ENCODE data around the gene CLDN22.
"Not testable (repeated sequence)": the region's sequence is repeated elsewhere in the genome, so short reads cannot be mapped to it uniquely, and the experiment has no call there.

Gene CLDN22

DNA sequence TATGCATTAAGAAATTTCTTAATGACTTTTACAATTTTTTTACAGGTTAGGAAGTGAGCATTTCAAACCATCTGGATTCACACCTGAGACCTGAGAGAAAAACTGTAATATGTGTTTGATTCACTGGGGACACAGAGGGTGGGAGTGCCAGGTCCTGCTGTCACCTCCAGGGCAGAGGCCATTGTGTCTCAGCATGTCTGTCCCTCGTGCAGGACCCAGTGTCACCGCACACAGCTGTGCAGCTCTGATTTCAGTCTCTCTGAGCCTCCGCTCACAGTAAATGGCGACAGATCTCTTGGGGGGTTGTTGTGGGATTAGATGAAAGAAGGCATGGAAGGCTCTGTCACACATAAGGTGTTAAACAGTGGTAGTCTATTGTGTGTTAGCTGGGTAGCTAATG lies 25.2 kb upstream of the CLDN22 start:
- no peak for DNase-seq

DNA sequence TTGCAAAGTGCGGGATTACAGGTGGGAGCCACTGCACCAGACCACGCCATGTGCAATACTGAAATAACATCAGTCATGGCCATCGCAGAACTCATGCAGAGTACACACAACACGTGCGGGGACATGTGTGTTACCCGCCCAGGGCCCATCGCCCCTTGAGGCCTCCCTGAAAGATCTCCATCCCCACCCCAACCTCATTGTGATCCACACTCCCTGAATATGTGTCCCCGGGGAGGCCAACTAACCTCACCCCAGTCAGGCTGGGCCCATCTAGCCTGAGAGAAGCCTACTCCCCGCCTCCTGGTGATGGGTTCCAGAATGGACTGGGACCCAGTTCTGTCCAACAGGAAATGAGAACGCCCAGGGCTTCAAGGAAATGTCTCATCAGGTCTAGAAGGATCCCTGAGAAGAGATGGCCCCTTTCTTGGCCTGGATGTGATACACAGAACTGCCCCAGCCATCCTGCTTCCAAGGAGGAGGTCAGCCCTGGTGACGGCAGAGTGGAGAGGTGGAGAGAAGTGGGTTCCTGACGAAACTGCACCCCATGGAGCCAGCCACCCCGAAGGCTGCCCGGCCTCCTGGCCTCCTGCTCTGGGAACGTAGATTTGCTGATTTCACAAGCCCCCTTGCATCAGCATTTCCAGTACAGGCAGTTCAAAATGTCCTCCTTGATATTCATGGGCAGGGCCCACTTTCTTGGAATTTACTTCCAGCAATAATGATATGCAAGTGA lies 24.6 kb upstream of the CLDN22 start:
- DNase-seq: no peak

DNA sequence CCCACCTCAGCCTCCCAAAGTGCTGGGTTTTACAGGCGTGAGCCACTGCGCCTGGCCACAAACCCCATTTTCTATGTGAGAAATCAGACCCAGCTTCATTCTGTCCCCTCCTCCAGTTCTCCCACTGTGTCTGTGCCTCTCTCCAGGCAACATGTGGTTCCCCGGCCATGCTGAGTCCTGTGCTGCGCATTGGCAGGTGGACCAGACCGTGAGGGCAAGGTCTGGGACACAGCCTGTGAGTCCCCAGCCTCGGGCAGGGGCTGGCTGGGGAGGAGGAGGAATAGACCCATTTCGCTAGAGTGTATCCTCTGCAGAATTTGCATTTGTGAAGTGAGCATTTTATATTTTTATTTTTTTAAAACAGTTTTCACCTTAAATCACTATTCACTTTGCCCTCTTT lies 23.7 kb upstream of the CLDN22 start:
- DNase-seq: no peak

DNA sequence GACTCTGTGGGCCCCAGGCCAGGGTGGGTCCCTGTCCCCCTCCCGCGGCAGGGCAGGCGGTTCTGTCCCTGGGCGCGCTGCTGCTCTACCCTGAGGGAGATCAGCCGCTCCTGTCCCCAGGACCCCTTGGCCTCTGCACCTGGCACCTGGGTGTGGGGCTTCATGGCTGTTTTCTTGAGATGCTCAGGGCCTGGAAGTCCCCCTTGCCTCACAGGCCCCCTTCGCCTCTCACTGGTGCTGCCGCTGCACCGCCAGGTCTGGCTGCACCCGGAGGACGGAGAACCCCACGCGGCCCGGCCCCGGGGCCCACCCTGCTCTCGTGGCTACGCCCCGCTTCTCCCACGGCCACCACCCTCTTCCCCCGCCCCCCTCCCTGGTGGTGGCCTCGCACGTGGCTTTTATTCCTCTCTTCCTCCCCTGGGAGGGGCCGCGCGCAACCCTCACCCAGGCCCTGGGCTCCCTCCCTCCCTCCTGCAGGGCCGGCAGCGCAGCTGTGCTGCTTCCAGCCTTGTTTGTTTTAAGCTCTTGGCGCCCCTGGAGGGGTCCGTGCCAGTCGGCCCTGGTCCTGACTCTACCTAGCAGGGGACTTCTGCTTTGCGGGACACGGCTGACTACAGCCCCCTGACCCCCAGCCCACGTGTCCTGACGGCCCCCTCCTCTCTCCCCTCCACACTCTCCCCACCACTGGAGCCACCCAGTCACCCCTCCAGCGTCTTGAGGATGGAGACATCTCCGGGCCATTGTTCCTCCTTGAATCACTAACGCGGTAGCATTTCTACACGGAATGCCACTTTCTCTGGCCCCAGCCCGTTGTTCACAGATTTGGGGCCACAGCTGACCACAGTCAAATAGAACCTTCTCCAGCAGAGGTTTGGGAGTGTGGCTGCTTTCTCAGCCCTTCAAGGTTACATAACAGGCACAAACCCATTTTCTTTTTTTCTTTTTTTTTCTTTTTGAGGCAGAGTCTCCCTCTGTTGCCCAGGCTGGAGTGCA lies 22.8 kb upstream of the CLDN22 start:
- DNase-seq: no peak

DNA sequence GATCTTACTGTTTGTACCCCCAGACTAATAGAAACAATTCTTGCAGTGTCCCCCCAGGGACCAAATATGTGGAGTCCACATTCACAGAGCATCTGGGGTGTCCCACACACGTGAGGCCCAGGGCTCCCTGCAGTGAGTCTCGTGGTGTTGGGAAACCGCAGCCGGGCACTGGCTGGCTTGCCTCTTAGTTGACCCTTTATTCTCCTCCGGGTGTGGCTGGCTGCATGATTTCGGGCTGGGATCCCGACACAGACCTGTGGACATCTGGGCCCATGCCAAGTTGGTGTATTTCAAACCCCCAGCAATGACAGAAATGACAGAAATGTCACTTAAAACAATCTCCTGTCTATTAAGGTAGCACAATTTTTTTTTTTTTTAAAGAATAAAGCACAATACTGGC lies 17.8 kb upstream of the CLDN22 start:
- no peak for DNase-seq

DNA sequence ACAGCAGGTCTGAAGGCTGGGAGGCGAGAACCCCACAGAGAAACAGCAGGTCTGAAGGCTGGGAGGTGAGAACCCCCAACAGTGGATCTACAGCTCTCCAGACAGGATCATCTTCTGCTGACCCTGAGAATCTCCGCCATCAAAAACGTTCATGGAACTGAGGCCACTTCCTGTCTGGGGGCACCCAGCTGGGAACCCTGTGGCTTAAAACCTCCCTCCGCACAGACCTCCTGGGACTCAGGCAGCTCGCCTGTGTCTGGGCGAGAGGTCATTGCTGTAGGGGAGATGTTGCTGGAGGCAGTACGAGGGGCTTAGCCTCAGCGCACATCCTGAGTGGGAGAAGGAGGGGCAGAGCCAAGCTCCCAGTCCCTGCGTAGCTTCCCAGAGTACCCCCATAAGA lies 17.3 kb upstream of the CLDN22 start:
- DNase-seq: no peak

DNA sequence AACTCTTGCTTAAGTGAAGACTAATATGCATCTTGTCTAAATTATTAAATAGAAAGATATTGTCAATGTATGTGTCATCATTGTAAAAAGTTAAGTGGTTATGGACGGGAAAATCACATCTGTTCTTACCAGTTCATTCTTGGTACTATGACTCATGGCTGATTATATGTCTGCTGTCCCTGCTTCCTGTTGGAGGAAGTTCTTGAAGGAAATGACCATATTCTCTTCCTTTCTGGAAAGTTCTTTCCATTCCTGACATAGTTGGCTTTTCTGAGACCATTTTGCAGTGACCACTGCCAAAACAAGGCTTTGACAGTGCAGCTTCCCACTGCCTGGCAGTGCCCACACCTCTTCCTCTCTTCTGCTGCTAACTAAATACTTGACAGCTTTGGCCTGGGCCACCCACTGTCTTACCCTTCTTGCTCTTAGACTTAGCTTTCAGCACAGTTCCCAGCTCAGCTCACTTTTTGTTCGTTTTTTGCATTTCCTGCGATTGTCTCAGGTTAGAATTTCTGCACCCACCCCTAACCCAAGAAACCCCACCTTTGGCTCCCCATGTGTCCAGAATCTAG lies 15.4 kb upstream of the CLDN22 start:
- DNase-seq: no peak

DNA sequence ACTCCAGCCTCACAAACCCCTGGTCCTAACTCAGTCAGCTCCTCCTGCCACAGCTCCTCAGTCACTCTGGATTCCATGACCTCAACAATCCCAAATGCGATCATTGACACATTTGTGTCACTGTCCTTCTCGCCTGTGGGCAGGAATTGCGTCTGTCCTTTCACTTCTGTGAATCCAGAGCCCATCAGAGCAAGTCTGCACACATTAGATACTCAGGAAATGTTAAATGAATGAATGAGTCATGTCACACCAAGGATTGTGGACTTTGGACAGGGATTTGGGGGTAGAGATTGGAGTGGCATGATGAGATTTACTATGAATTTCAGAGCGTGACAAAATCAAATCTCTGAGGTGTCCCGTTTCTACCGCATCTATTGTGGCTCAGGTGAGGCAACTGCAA lies 13.9 kb upstream of the CLDN22 start:
- no peak for DNase-seq

DNA sequence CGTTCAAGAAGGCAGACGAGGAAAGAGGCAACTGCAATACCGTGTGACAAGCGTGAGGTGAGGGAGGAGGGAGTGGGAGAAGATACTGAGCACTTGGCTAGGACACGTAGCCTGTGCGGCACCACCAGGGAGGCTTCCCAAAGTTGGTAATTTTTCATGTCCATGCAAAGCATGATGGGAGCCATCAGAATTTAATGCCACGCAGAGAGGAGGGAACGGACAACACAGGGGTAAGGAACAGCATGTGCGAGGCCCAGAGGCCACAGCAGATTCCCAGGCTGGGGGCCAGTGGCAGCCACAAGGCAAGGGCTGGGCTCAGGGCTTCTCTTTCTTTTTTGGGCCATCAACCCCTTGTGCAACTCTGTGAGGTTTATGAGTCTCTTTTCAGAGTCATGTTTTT lies 13.1 kb upstream of the CLDN22 start:
- DNase-seq: no peak

DNA sequence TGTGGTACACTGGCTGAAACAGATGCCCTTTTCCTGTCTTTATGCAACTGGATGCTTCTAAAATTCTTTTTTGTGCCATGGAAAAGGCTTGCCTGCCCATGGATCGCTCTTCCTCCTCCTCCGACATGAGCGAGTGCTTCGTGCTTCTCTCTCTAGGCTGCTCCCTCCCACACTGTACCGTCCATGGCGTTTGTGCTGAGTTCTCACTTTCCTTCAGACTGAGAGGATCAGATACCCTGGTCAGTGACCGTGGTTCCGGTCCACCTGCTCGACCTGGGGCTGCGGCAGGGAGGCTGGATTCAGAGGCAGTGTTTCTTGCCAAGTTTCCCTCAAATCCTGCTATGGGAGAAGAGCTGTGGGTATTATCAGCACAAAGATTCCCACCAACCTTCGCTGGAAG lies 12.4 kb upstream of the CLDN22 start:
- no peak for DNase-seq

DNA sequence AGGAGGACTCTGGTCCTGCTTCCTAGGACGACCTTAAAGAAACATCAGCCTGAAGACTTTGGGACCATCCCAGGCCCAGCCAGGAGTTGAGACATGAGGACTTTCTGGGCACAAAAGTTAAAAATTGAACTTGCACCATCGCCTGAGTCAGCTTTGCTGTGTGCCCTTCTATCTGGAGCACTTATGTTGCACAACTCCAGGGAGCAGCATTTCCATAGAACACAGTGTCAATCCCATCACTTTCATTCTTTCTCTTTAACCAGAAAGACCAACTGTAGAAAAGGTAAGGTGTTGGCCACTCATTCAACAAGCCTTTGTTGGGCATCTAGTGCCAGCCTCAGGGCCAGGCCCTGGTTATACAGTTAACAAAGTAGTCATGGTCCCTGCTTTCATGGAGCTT lies 10.8 kb upstream of the CLDN22 start:
- no peak for DNase-seq

DNA sequence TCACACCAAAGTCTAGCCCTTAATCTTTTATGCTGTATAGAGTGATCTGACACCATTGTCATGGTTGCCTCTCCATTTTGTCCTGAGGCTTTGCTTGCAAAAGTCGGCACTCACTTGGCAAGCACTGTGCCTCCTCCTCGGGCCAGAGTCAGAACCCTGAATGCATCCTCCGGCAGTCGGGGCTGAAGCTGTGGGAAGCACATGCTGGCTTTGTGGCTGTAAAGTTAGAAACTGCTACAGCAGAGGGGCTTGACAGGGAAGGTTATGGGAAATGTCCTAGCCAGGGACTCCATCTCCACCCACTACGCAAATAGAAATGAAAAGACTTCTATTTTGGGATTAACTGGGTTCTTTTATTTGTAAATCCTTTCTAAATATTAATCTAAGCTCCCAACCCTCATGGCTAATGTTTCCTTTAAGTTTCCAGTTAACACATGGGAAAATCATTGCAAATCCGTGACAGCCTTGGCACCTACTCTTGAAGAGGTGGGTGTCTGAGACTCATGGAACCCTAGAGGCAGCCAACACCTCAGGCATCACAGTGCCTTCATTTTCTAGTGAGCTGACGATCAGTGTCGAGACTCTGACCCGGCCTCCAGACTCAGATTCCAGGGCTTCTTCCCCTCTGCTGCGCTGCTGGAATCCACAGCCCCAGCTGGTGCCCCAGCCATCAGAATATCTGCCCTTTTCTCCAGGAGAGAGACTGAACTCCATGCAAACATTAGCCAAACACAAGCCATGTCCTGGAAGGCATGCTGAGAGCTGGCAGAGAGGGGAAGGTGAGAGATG lies 10.1 kb upstream of the CLDN22 start:
- no peak for DNase-seq

DNA sequence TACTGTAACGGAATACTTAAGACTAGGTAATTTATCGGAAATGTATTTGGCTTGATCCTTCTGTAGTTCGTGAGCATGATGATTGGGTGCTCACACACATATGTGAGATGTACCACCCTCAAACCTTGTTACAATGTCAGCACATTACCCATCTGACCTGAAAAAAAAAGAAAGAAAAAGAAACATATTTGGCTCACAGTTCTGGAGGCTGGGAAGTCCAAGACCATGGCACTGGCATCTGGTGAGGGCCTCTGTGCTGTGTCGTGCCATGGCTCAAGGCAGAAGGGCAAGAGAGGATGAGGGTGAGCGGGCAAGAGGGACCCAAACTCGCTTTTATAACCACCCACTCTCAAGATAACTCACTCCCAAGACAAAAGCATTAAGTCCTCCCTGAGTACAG lies 9.2 kb upstream of the CLDN22 start:
- DNase-seq: no peak

DNA sequence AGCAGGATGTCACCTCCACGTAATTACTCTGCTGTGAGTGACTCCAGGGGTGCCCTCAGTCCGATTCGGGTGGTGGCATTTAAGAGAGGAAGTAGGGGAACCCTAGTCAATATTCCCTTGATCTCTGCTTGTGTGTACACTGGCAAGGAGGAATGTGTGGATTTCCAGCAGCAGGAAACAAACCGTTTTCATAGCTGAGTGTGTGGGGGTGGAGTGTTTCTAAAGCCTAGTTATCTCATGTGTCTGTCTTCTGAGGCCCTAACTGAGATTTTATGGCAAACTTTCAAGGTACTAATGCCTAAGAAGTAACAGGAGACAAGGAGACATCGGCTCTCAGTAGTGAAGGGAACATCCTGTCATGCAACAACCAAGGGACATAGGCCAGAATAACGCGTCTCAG lies 8.8 kb upstream of the CLDN22 start:
- DNase-seq: no peak

DNA sequence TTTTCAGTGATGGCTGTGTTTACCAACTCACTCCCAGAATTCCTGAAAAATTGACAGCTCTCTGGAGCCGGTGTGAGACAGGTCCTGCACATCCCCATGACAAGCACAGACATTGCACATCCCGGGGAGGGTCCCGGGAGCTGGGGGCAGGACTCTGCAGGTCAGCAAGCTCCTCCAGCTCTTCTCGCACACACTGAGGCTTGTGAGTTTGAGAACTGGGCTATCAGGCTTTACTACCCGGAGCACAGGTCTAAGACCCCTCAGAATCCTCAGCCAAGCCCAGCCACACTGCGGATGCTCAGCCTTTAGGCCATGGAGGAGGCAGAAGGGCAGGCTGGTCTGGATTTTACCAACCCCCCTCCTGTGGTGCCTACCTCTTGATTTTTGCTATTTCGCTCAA lies 7.8 kb upstream of the CLDN22 start:
- no peak for DNase-seq

DNA sequence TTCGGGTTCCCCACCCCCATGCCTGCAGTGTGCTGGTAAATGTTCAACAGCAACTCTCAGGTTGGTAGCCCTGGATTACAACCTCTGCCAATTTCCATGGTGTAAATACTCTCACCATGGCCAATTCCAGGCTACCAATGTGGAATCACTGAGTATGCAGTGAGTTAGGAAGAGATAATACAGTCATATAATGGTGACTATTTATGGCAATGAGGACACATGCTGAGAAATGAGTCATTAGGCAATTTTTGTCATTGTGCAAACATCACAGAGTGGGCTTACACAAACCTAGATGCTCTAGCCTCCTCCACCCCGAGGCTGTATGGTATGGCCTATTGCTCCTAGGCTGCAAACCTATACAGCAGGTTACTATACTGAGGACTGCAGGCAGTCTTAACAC lies 6.8 kb upstream of the CLDN22 start:
- no peak for DNase-seq

DNA sequence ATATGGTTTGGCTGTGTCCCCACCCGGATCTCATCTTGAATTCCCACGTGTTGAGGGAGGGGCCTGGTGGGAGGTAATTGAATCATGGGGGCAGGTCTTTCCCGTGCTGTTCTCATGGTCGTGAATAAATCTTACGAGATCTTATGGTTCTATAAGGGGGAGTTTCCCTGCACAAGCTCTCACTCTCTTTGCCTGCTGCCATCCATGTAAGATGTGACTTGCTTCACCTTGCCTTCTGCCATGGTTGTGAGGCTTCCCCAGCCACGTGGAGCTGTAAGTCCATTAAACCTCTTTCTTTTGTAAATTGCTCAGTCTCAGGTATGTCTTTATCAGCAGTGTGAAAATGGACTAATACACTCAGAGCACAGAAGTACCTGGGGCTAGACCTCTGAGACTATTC lies 6.3 kb upstream of the CLDN22 start:
- not testable (repeated sequence) for DNase-seq

DNA sequence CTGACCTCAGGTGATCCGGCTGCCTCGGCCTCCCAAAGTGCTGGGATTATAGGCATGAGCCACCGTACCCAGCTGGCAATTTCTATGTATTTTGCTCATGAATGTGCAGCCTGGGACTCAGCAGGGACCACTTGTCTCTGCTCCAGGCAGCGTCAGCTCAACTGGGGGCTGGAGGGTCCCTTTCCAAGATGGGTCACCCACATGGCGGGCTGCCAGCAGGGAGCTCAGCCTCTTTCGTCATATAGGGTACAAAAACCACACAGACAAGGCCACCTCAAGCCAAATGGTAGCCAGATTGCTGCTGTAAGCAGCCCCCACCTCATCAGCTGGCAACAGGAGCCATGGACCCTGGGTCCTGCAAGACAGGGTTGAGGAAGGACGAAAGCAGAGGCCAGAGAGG lies 4.5 kb upstream of the CLDN22 start:
- DNase-seq: no peak

DNA sequence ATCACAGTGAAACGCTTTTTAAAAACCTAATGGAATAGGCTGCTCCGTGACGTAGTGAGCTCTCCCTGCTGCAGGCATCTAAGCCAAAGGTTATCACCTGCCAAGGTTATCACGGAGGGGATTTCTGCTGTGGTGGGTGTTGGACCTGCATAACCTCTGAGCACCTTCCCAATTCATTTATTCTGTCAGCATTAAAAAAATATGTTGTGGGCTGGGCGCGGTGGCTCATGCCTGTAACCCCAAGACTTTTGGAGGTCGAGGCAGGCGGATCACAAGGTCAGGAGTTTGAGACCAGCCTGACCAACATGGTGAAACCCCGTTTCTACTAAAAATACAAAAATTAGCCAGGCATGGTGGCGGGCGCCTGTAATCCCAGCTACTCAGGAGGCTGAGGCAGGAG lies 4.0 kb upstream of the CLDN22 start:
- not testable (repeated sequence) for DNase-seq

DNA sequence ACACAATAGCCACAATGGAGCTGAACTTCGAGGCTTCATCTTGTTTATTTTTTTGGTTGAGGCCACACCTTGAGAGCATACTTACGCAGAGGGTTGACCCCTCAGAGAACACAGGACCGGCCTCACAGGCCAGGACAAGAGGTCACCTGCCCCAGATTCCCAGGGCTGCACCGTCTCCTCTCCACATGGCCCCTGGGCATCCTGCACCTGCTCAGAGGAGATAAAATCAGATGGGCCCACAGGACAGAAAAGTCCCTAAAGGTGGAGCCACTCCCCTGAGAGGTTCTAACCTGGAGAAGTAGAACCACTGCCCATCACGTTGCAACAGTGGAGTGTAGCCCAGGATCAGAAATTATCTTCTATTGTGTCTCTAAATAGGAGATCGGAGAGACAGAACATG lies 3.2 kb upstream of the CLDN22 start:
- DNase-seq: no peak

DNA sequence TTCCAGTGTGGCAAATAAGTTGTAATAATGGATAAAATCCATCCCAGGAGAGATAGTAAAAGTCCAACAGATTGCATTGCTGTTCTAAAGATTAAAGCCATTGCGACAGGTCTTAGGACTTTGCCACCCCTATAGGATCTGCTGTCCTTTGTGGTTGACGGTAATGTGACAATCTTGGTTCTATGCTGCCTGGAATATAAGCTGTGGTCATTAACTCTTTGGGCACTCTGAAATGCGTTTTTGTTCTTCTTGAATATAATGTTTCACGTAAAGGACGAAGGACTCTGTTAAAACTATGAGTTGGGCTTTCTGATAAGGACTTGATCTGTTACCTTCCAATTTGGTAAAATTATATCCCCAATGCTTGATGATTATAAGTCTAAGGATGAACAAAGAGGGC lies 2.2 kb upstream of the CLDN22 start, which contains the start of gene CLDN24:
CLDN24 (minus strand) TSS at position 101 of the 400 bp plus-strand sequence; CDS start at position 101, 0 bp downstream.
- DNase-seq: no peak

DNA sequence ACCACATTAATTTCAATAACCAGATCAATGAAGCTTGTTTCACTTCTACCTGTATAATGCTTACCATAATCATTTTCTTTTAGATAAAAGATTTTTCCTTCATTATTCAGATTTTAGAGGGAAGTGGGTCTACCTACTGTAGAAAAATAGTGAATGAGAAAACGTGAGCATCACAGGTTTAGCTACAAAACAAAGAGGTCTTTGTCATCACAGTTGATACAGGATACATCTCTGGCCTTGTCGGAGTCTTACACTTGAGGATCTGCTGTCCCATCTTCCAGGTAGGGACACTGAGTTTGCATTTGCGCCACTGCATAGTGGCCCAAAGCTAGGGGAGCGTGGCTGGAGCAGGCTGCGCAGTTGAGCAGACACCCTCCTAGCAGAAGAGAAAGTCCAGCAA lies 1.4 kb upstream of the CLDN22 start:
- no peak for DNase-seq

DNA sequence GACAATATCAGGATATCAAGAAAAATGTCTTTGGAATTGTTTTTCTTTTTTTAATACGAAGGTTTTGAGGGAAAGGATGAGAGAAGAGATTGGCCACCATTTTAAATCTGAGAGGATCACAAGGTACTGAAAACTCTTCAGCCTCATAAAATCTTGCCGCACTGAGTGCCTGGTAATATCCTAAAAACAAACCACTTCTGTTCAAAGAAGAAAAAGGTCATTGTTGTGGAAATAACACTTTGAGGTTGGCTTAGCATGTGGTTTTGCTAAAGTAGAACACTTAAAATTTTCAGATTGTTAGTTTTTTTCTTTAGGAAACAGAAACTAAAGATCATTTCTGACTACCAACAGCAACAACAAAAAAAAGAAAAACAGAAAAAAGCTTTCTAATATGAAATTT lies 1.0 kb upstream of the CLDN22 start:
- no peak for DNase-seq
